Endothelial cell of umbilical vein (primary cell): ENCODE measurements around the gene AGL. TPM values are rescaled to one million over a fixed set of nuclear protein-coding genes. Genes with fewer than 3 reads are reported as not detected.

Source experiments
- BruUV-seq: library from RNA; stranded (reverse); fragments of 400-500 nt; replicated peaks from 2 replicates; lab custom pipeline; 2021; lab: Mats Ljungman, UMichigan
- CTCF ChIA-PET: fragments of 300-600, 350-600 bp; sonication (Branson Sonifier 250); formaldehyde crosslinking; loops from one replicate; lab custom pipeline; 2021; ENCODE audit warnings: antibody characterized with exemption, inconsistent platforms; lab: Charles Lee
- POLR2A ChIA-PET: fragments of 300-600, 350-600 bp; sonication (Branson Sonifier 250); formaldehyde crosslinking; loops from one replicate; lab custom pipeline; 2021; ENCODE audit warnings: antibody characterized with exemption, inconsistent platforms; lab: Charles Lee
- DNase-seq: peaks from one replicate; pipeline ENCODE4 v3.0.0-alpha.2; 2011; ENCODE audit warnings: low read depth, low spot score
- FAIRE-seq: peaks from 2 replicates; lab custom pipeline; 2011; peaks lifted over from hg19 to GRCh38; lab: Jason Lieb, UNC
- H2AFZ ChIP-seq: 2 replicates; pipeline ENCODE4 v1.6.0; 2012; ENCODE audit warnings: low read depth, low read length, control low read depth, inconsistent platforms
- H3K27ac ChIP-seq: 2 replicates; pipeline ENCODE4 v1.5.1; 2011; ENCODE audit warnings: low read depth, mild to moderate bottlenecking, control low read depth, low read length, moderate library complexity; ENCODE audit not compliant: insufficient read depth
- H3K27me3 ChIP-seq, 2 experiments: 2 replicates each; pipeline versions ENCODE4 v1.6.0 to v1.6.1; 2011; ENCODE audit warnings: low read length in 2 of 2, mixed read lengths in 1 of 2; ENCODE audit not compliant: control insufficient read depth in 2 of 2, insufficient read depth in 2 of 2
- H3K36me3 ChIP-seq, 2 experiments: 2 replicates in 1 of 2; 3 replicates in 1 of 2; pipeline ENCODE4 v1.5.1; 2011; ENCODE audit warnings: low read length in 2 of 2, mild to moderate bottlenecking in 1 of 2, moderate library complexity in 1 of 2; ENCODE audit not compliant: control insufficient read depth in 2 of 2, insufficient read depth in 2 of 2; ENCODE audit errors: extremely low read depth in 1 of 2
- H3K4me1 ChIP-seq: 3 replicates; pipeline ENCODE4 v1.5.1; 2011; ENCODE audit warnings: mild to moderate bottlenecking, low read length; ENCODE audit not compliant: control insufficient read depth, insufficient read depth; ENCODE audit errors: extremely low read depth
- H3K4me2 ChIP-seq: 2 replicates; pipeline ENCODE4 v1.6.1; 2011; ENCODE audit warnings: low read length, control low read depth, mixed read lengths; ENCODE audit not compliant: insufficient read depth
- H3K4me3 ChIP-seq, 3 experiments: fragments of 200-600 bp in 1 of 3; sonication (generic), shearing (Covaris generic) in 1 of 3; replicated peaks in 1 of 3; 2 replicates each; pipeline ENCODE4 v1.5.1; 2011 to 2016; ENCODE audit warnings: control low read depth in 3 of 3, low read length in 3 of 3, mild to moderate bottlenecking in 2 of 3, inconsistent platforms in 1 of 3, low read depth in 1 of 3, moderate library complexity in 1 of 3; ENCODE audit not compliant: insufficient read depth in 1 of 3
- H3K79me2 ChIP-seq: 2 replicates; pipeline ENCODE4 v1.6.0; 2012; ENCODE audit warnings: low read length, inconsistent platforms; ENCODE audit not compliant: control insufficient read depth, insufficient read depth
- H3K9ac ChIP-seq: replicated peaks from 2 replicates; pipeline ENCODE3; 2011; ENCODE audit warnings: low read length, control low read depth; ENCODE audit not compliant: insufficient read depth; ENCODE audit errors: extremely low read depth
- H3K9me1 ChIP-seq: replicated peaks from 3 replicates; pipeline ENCODE4 v1.6.0; 2011; ENCODE audit warnings: mild to moderate bottlenecking, low read length; ENCODE audit not compliant: control insufficient read depth, insufficient read depth; ENCODE audit errors: extremely low read depth
- H3K9me3 ChIP-seq: replicated peaks from 2 replicates; pipeline ENCODE4 v1.5.1; 2012; ENCODE audit warnings: low read length, inconsistent platforms; ENCODE audit not compliant: control insufficient read depth, insufficient read depth
- H4K20me1 ChIP-seq: replicated peaks from 2 replicates; pipeline ENCODE3; 2011; ENCODE audit warnings: mild to moderate bottlenecking, low read length; ENCODE audit not compliant: control insufficient read depth, insufficient read depth; ENCODE audit errors: extremely low read depth
- EZH2 ChIP-seq: IDR thresholded peaks from 2 replicates; pipeline ENCODE4 v1.6.1; 2012; ENCODE audit warnings: borderline replicate concordance, low read depth, mild to moderate bottlenecking, moderate library complexity, low read length, inconsistent platforms; ENCODE audit not compliant: severe bottlenecking
- FOS ChIP-seq: IDR thresholded peaks from 2 replicates; pipeline ENCODE4 v1.6.1; 2011; ENCODE audit warnings: mild to moderate bottlenecking, low read length, moderate library complexity, borderline replicate concordance; ENCODE audit not compliant: insufficient read depth
- GATA2 ChIP-seq: IDR thresholded peaks from 2 replicates; pipeline ENCODE4 v1.7.0; 2011; ENCODE audit warnings: low read depth, mild to moderate bottlenecking, moderate library complexity, mixed read lengths, low read length; ENCODE audit not compliant: insufficient read length, insufficient read depth
- JUN ChIP-seq: IDR thresholded peaks from 2 replicates; pipeline ENCODE4 v1.6.1; 2011; ENCODE audit warnings: borderline replicate concordance, low read depth; ENCODE audit not compliant: insufficient read length, insufficient read depth
- MYC ChIP-seq: IDR thresholded peaks from one replicate; pipeline ENCODE4 v1.6.1; 2011; ENCODE audit warnings: mild to moderate bottlenecking, low read depth, low read length
- POLR2A ChIP-seq: IDR thresholded peaks from 2 replicates; pipeline ENCODE4 v1.6.1; 2012; ENCODE audit warnings: low read depth, mild to moderate bottlenecking, control low read depth, low read length
- POLR2AphosphoS5 ChIP-seq: IDR thresholded peaks from 2 replicates; pipeline ENCODE4 v1.6.1; 2012; ENCODE audit warnings: low read depth, mild to moderate bottlenecking, control low read depth, low read length, moderate library complexity; ENCODE audit not compliant: insufficient read depth
- dilution Hi-C: fragments of 300-500 bp; cut with MboI; formaldehyde crosslinking; loops from one replicate; pipeline ENCODE4 v1.15.0; 2019; ENCODE audit warnings: low sequenced_read_pairs; ENCODE audit not compliant: extremely low pct_ligation_motif_present
- intact Hi-C: fragments of 100-400 bp; cut with micrococcal nuclease; formaldehyde crosslinking; loops from one replicate; pipeline ENCODE4 v1.10.0; 2022
- polyA plus RNA-seq, 4 experiments: library from polyadenylated mRNA; depleted of rRNA in 3 of 4; stranded (reverse) in 3 of 4; unstranded in 1 of 4; fragments of >200 nt; gene quantifications; 2 replicates each; pipeline versions ENCODE4 v1.2.1 to v1.2.3, GENCODE V29; 2011 to 2012; ENCODE audit warnings: missing spikeins in 1 of 4
- total RNA-seq: library from RNA; stranded (reverse); gene quantifications from 2 replicates; pipeline ENCODE4 v1.2.3, GENCODE V29; 2021
- TF ChIP-seq, protein P1 (sequence below): IDR thresholded peaks from 2 replicates; pipeline ENCODE4 v1.6.1; 2011; ENCODE audit not compliant: insufficient read depth, insufficient read length
- TF ChIP-seq, protein P2 (sequence below), 2 donors: IDR thresholded peaks; 1 replicate in 1 of 2; 2 replicates in 1 of 2; pipeline ENCODE4 v1.5.1; 2011; ENCODE audit warnings: low read length in 2 of 2, mild to moderate bottlenecking in 2 of 2, moderate library complexity in 2 of 2, control low read depth in 1 of 2, inconsistent platforms in 1 of 2, low read depth in 1 of 2; ENCODE audit not compliant: insufficient read depth in 1 of 2; ENCODE audit errors: extremely low read depth in 1 of 2

AGL gene
- total and polyA plus RNA-seq, 2 donors (not counting 3 experiments of a cell fraction or from before 2014, with no cell fraction given): 1.5 to 10.7 TPM

DNA sequence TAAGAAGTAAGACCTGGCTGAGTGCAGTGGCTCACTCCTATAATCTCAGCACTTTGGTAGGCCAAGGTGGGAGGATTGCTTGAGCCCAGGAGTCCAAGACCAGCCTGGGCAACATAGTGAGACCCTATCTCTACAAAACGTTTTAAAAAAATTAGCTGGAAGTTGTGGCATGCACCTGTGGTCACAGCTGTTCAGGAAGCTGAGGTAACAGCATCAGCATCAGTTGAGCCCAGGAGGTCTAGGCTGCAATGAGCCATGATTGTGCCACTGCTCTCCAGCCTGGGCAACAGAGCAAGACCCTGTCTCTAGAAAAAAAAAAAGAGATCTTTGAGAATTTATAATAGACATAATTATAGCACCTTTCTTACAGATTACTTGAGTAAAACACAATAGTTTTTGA lies 36.0 kb downstream of the AGL start:
- no peak for FAIRE-seq
- ChIA-PET POLR2A (no interaction called here), CTCF (interaction anchor here (0.9 kb wide), 1 partner anchor 26 kb away, joined by 3 read pairs; no protein-coding TSS in a partner anchor)
- intact Hi-C loops (no loop called here), dilution Hi-C loops (no loop called here)
- no peak overlapping the region for H2AFZ ChIP-seq
- no peaks in the 10 kb centered on the region for H3K36me3 ChIP-seq
- no peak for TF ChIP-seq GATA2
- no peak for TF ChIP-seq EZH2
- TF ChIP-seq, protein P1, sequence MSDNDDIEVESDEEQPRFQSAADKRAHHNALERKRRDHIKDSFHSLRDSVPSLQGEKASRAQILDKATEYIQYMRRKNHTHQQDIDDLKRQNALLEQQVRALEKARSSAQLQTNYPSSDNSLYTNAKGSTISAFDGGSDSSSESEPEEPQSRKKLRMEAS: no peak
- no peak for TF ChIP-seq MYC
- TF ChIP-seq FOS: no peak
- TF ChIP-seq POLR2A: no peak
- no peak for TF ChIP-seq POLR2AphosphoS5
- TF ChIP-seq JUN: no peak
- TF ChIP-seq, protein P2, sequence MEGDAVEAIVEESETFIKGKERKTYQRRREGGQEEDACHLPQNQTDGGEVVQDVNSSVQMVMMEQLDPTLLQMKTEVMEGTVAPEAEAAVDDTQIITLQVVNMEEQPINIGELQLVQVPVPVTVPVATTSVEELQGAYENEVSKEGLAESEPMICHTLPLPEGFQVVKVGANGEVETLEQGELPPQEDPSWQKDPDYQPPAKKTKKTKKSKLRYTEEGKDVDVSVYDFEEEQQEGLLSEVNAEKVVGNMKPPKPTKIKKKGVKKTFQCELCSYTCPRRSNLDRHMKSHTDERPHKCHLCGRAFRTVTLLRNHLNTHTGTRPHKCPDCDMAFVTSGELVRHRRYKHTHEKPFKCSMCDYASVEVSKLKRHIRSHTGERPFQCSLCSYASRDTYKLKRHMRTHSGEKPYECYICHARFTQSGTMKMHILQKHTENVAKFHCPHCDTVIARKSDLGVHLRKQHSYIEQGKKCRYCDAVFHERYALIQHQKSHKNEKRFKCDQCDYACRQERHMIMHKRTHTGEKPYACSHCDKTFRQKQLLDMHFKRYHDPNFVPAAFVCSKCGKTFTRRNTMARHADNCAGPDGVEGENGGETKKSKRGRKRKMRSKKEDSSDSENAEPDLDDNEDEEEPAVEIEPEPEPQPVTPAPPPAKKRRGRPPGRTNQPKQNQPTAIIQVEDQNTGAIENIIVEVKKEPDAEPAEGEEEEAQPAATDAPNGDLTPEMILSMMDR (IDR thresholded peaks at IDR 0.05; ENCODE audit: extremely low read depth in 1 of 2, insufficient read depth in 1 of 2, low read depth in 1 of 2, low read length in 2 of 2): no peak
- H3K9me1 ChIP-seq: no peaks in the 10 kb centered on the region
- no peaks in the 10 kb centered on the region for H3K9me3 ChIP-seq
- no TSS peak for BruUV-seq
- no peak overlapping the region for H3K9ac ChIP-seq
- H3K4me3 ChIP-seq: no peak overlapping the region
- H3K4me2 ChIP-seq: no peak overlapping the region
- no peaks in the 10 kb centered on the region for H4K20me1 ChIP-seq
- no peak overlapping the region for H3K27ac ChIP-seq
- H3K4me1 ChIP-seq: peaks cover 7% of the 10 kb centered on the region
- H3K79me2 ChIP-seq: no peaks in the 10 kb centered on the region
- DNase-seq: no peak
- no peaks in the 10 kb centered on the region for H3K27me3 ChIP-seq
